Brain microvascular endothelial cell (primary cell): Measurements from ENCODE around the gene MRPS6.

Source experiments
- DNase-seq: peaks from one replicate; pipeline ENCODE4 v3.0.0-alpha.2; 2020
- H3K27ac ChIP-seq: fragments of 250-450 bp; sonication (Bioruptor Pico); 2 replicates; pipeline ENCODE4 v1.5.1; 2020; ENCODE audit warnings: mild to moderate bottlenecking, moderate library complexity
- H3K27me3 ChIP-seq: fragments of 250-450 bp; sonication (Bioruptor Pico); replicated peaks from 2 replicates; pipeline ENCODE4 v1.5.1; 2020; ENCODE audit warnings: mild to moderate bottlenecking
- H3K36me3 ChIP-seq: fragments of 250-450 bp; sonication (Bioruptor Pico); replicated peaks from 2 replicates; pipeline ENCODE4 v1.5.1; 2020; ENCODE audit warnings: mild to moderate bottlenecking
- H3K4me3 ChIP-seq: 2 replicates; pipeline ENCODE4 v1.5.1; 2011; ENCODE audit warnings: low read depth, mild to moderate bottlenecking, control low read depth, low read length, moderate library complexity
- CTCF ChIP-seq: IDR thresholded peaks from 2 replicates; pipeline ENCODE4 v1.5.1; 2011; ENCODE audit warnings: low read depth, mild to moderate bottlenecking, moderate library complexity, low read length, control low read depth, inconsistent platforms; ENCODE audit errors: missing control alignments
- in situ Hi-C: cut with HindIII; loops from 2 replicates; pipeline ENCODE4 v1.10.0; 2017; ENCODE audit warnings: low sequenced_read_pairs, low pct_ligation_motif_present

MRPS6 gene

DNA sequence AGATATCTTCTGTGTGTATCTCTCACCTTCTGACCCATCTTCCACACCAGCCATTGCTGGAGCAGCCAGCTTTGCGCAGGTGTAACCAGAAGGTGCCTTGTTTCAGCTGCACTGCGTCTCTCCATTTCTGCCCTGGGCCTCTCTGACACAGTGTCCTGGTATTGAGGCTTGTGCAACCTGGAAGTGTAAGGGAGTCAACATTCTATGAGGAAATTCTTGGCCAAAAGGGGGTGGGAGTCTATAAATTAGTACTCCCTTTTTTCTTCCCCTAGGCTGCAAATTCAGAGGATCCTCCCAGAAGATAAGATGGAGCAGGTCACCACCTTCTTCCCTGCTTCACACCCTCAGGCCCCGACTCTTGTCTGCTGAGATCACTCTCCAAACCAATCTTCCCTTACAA, 109.1 kb downstream of the MRPS6 start:
- no peak for TF ChIP-seq CTCF
- no peak for DNase-seq
- H3K27me3 ChIP-seq = no peaks in the 10 kb centered on the region
- no peak overlapping the region for H3K27ac ChIP-seq
- H3K36me3 ChIP-seq = no peaks in the 10 kb centered on the region
- no peak overlapping the region for H3K4me3 ChIP-seq
- in situ Hi-C loops = no loop called here

DNA sequence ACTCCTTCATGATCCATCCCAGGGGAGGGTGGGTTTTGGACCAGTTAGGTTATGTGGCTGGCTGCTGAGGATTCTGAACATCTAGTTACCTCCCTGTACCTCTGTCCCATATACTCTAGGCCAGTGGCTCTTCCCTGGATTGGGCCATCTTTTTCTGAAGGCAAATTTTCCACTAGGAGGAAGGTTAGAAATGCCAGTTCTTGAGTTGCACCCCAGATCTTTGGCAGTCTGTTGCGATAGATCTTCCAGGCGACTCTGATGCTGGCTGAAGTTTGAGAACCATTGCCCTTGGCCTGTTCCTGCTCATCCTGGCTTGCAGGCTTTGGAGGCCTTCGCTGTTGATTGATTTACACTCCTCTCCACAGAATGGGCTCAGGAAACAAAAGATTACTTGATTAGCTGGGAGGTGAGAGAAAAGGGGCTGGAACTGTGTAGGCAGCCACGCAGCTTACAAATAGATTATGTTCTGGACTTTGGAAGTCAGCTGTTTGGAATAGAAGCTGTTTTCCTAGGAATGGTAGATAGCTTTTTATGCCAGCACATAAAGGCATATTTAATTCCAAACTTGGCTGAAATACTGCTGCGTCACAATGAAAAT, 110.1 kb downstream of the MRPS6 start:
- in situ Hi-C loops = no loop called here
- TF ChIP-seq CTCF = no peak
- H3K27ac ChIP-seq = no peak overlapping the region
- no peak overlapping the region for H3K4me3 ChIP-seq
- no peaks in the 10 kb centered on the region for H3K36me3 ChIP-seq
- no peaks in the 10 kb centered on the region for H3K27me3 ChIP-seq
- no peak for DNase-seq

DNA sequence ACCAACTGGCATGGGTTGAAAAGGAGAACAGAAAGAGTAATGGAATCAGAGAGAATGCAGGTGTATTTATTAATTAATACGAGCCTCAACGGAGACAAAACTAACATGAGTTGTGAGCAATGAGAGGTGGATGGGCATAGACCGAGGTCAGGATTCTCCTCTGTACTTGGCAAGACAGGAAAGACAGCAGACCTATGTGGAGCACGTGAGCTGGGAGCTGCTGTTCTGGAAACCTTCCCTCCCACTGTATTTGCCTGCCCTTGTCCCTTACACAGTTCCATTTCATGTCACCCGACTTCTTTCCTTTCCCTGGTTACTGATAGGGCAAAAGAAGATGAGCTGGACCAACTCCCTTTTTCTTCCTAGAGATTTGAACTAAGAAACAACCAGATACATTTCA, 110.9 kb downstream of the MRPS6 start:
- no peak overlapping the region for H3K27ac ChIP-seq
- no peaks in the 10 kb centered on the region for H3K27me3 ChIP-seq
- H3K36me3 ChIP-seq = no peaks in the 10 kb centered on the region
- TF ChIP-seq CTCF = no peak
- H3K4me3 ChIP-seq = no peak overlapping the region
- in situ Hi-C loops = no loop called here
- DNase-seq = no peak

DNA sequence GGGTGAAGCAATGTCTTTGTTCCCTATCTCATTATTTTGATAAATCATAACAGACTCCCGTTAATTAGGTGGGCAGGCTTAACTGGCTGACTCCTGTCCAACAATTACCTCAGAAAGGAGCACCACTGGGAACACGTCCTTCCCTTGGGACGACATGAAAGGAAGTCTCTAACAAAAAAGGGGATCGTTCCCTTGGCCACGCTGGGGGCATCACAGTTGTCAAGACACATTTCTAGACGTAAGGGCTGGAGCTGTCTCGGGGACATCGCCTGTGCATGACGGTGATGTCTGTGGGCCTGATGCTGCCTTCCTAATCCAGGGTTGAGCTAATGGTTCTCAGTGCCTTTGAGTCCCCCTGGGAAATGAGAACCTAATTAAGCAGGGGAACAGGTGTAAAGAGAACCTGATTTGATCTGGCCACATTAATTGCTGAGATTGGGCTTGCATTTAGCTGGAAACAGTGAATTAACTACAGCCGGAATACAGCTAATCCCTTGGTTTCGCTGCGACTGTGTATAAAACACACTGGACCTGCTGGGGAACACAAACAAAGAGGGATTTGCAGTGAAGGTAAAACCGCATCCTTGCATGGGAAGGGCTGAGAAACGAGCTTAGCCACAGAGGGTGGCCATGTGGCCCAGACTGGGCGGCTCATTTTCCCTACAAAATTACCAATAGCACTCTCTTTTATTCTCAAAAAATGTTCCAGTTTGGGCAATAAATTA, 111.8 kb downstream of the MRPS6 start:
- in situ Hi-C loops = no loop called here

DNA sequence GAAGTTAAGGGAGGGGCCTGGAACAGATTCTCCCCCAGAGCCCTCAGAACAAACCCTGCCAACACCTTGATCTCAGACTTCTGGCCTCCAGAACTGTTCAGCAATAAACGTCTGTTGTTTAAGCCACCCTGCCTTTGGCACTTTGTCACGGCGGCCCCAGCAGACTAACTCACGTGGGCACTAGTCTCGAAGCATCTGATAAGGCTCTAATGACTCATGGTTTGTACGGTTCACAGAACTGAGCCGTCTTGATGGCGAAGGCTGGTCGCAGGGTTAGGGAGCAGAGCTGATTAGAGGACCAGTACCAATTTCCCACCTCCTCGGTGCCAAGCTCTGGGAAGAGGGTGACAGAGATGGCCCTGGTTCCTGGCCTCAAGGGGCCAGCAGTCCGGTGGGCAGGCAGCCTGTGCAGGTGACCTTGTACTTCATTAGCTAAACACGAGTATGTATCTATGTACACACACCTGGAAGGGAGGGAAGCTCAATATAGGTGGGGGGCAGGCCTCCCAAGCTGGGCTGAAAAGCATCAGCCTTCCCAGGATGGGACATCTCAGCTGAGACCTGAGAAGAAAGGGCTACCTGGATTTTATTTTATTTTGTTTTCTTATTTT, 112.8 kb downstream of the MRPS6 start:
- Histone ChIP-seq H3K4me3 (no peak overlapping the region), H3K36me3 (no peaks in the 10 kb centered on the region), H3K27ac (no peak overlapping the region), H3K27me3 (no peaks in the 10 kb centered on the region)
- no peak for TF ChIP-seq CTCF
- DNase-seq = no peak
- in situ Hi-C loops = no loop called here

More for the DNA sequence above, 111.8 kb downstream of the MRPS6 start:
- no peaks in the 10 kb centered on the region for H3K27me3 ChIP-seq
- H3K4me3 ChIP-seq = no peak overlapping the region
- TF ChIP-seq CTCF = no peak
- H3K36me3 ChIP-seq = no peaks in the 10 kb centered on the region
- H3K27ac ChIP-seq = no peak overlapping the region
- no peak for DNase-seq

DNA sequence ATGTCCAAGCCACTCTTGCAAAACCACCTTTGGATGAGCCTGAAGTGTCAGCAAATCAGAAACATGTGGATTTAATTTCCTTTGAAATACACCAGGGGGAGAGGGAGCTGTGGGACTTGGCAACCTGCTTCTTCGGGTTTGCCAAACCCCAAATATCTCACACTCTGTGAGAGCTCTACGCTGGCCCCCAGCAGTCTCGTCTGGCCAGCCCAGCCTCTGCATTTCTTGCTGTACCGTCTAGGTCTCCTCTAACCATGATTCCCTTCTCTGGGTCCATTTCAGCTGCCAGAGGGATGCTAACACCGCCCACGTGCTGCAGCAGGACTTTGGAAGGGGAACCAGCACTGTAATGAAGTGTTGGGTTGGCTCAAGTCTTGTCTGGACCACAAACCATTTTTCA, 114.6 kb downstream of the MRPS6 start:
- H3K36me3 ChIP-seq = no peaks in the 10 kb centered on the region
- H3K27me3 ChIP-seq = no peaks in the 10 kb centered on the region
- H3K4me3 ChIP-seq = no peak overlapping the region
- no peak for TF ChIP-seq CTCF
- no peak overlapping the region for H3K27ac ChIP-seq
- DNase-seq = no peak
- in situ Hi-C loops = no loop called here
